ENCODE results near the gene PEX6. TPM values are rescaled to one million over a fixed set of nuclear protein-coding genes. Genes with fewer than 3 reads are reported as not detected.
"Not testable (repeated sequence)": the region's sequence is repeated elsewhere in the genome, so short reads cannot be mapped to it uniquely, and the experiment has no call there.

PEX6 gene
- total RNA-seq, 1 donor from 2014 or later = 13.8 TPM

GRCh38 chr6:42958125-42958524 lies 20.9 kb downstream of the PEX6 start:
- H3K27ac Mint-ChIP-seq (ENCODE audit: unreplicated experiment) = no peak overlapping the region
- no peaks in the 10 kb centered on the region for H3K9me3 Mint-ChIP-seq (ENCODE audit: unreplicated experiment)
- H3K36me3 Mint-ChIP-seq (ENCODE audit: unreplicated experiment) = peaks cover 5% of the 10 kb centered on the region
- H3K4me3 Mint-ChIP-seq (ENCODE audit: unreplicated experiment) = no peak overlapping the region
- H3K27me3 Mint-ChIP-seq (ENCODE audit: unreplicated experiment) = peaks cover 14% of the 10 kb centered on the region
- peaks cover 9% of the 10 kb centered on the region for H3K4me1 Mint-ChIP-seq (ENCODE audit: low read depth, unreplicated experiment)
- TF ChIP-seq CTCF (IDR thresholded peaks at IDR 0.05; ENCODE audit: partially characterized antibody, unreplicated experiment) = no peak
- DNase-seq = no peak

- H3K36me3 Mint-ChIP-seq (ENCODE audit: unreplicated experiment) = not testable (repeated sequence)
These were observed 24.6 kb downstream of the PEX6 start for GRCh38 chr6:42954405-42954804.

DNA sequence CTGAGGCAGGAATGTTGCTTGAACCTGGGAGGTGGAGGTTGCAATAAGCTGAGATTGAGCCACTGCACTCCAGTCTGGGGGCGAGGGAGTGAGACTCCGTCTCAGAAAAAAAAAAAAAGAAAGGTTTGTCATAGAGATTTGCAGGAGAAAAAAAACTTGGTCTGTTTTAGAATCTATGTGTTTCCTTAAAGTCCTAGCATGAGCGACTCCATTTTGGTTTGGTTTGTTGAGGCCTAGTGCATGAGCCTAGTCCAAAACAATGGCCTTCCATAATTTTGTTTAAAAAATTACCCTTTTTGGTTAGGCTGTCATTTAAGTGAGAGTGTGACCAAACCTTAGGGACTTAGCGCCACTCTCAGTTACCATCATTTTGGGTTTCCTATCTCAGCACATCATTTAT lies 26.6 kb downstream of the PEX6 start:
- H3K4me3 Mint-ChIP-seq (ENCODE audit: unreplicated experiment) = no peak overlapping the region
- no peak overlapping the region for H3K27ac Mint-ChIP-seq (ENCODE audit: unreplicated experiment)
- H3K4me1 Mint-ChIP-seq (ENCODE audit: low read depth, unreplicated experiment) = no peaks in the 10 kb centered on the region
- no peaks in the 10 kb centered on the region for H3K27me3 Mint-ChIP-seq (ENCODE audit: unreplicated experiment)
- TF ChIP-seq CTCF (IDR thresholded peaks at IDR 0.05; ENCODE audit: partially characterized antibody, unreplicated experiment) = no peak
- H3K36me3 Mint-ChIP-seq (ENCODE audit: unreplicated experiment) = no peaks in the 10 kb centered on the region
- H3K9me3 Mint-ChIP-seq (ENCODE audit: unreplicated experiment) = no peaks in the 10 kb centered on the region
- no peak for DNase-seq

More at GRCh38 chr6:42954405-42954804, 24.6 kb downstream of the PEX6 start:
- not testable (repeated sequence) for H3K4me1 Mint-ChIP-seq (ENCODE audit: low read depth, unreplicated experiment); DNase-seq; H3K27ac Mint-ChIP-seq (ENCODE audit: unreplicated experiment); H3K4me3 Mint-ChIP-seq (ENCODE audit: unreplicated experiment); H3K27me3 Mint-ChIP-seq (ENCODE audit: unreplicated experiment); H3K9me3 Mint-ChIP-seq (ENCODE audit: unreplicated experiment)

DNA sequence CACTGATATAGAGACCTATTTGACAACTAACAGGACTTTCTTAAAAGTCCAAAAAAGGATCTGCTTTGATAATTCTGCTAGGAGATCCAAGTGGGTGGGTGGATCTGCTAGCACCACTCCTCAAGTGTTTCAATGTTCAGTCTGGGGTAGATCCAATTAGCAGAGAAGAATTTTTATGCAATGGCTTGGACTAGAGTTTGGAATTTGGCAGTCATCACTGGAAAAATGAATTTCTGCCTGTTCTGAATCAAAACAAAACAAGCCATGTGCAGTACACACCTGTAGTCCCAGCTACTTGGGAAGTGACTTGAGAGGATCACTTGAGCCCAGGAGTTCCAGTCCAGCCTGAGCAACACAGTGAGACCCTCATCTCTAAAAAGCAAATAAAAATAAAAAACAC lies 31.0 kb downstream of the PEX6 start:
- H3K9me3 Mint-ChIP-seq (ENCODE audit: unreplicated experiment) = no peaks in the 10 kb centered on the region
- H3K36me3 Mint-ChIP-seq (ENCODE audit: unreplicated experiment) = no peaks in the 10 kb centered on the region
- no peak for TF ChIP-seq CTCF (IDR thresholded peaks at IDR 0.05; ENCODE audit: partially characterized antibody, unreplicated experiment)
- H3K27me3 Mint-ChIP-seq (ENCODE audit: unreplicated experiment) = no peaks in the 10 kb centered on the region
- H3K4me3 Mint-ChIP-seq (ENCODE audit: unreplicated experiment) = no peak overlapping the region
- no peak for DNase-seq
- no peaks in the 10 kb centered on the region for H3K4me1 Mint-ChIP-seq (ENCODE audit: low read depth, unreplicated experiment)
- H3K27ac Mint-ChIP-seq (ENCODE audit: unreplicated experiment) = no peak overlapping the region

- H3K4me1 Mint-ChIP-seq (ENCODE audit: low read depth, unreplicated experiment) = peaks cover 10% of the 10 kb centered on the region
- H3K27ac Mint-ChIP-seq (ENCODE audit: unreplicated experiment) = no peak overlapping the region
- peaks cover 4% of the 10 kb centered on the region for H3K36me3 Mint-ChIP-seq (ENCODE audit: unreplicated experiment)
These were observed 36.5 kb downstream of the PEX6 start for GRCh38 chr6:42942444-42942843.

DNA sequence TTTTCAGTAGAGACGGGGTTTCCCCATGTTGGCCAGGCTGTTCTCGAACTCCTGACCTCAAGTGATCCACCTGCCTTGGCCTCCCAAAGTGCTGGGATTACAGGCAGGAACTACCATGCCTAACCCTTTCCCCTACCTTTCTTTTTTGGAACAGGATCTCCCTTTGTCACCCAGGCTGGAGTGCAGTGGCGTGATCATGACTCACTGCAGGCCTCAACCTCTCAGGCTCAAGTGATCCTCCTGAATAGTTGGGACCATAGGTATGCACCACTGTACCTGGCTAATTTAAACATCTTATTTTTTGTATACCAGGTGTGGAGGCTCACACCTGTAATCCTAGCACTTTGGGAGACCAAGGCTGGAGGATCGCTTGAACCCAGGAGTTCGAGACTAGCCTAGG lies 37.6 kb downstream of the PEX6 start:
- not testable (repeated sequence) for H3K27ac Mint-ChIP-seq (ENCODE audit: unreplicated experiment); H3K9me3 Mint-ChIP-seq (ENCODE audit: unreplicated experiment); H3K4me3 Mint-ChIP-seq (ENCODE audit: unreplicated experiment); H3K36me3 Mint-ChIP-seq (ENCODE audit: unreplicated experiment); DNase-seq; H3K27me3 Mint-ChIP-seq (ENCODE audit: unreplicated experiment)
- peaks cover 10% of the 10 kb centered on the region for H3K4me1 Mint-ChIP-seq (ENCODE audit: low read depth, unreplicated experiment)

More at GRCh38 chr6:42942444-42942843, 36.5 kb downstream of the PEX6 start:
- TF ChIP-seq CTCF (IDR thresholded peaks at IDR 0.05; ENCODE audit: partially characterized antibody, unreplicated experiment) = no peak
- peaks cover 4% of the 10 kb centered on the region for H3K27me3 Mint-ChIP-seq (ENCODE audit: unreplicated experiment)
- no peaks in the 10 kb centered on the region for H3K9me3 Mint-ChIP-seq (ENCODE audit: unreplicated experiment)
- no peak for DNase-seq
- H3K4me3 Mint-ChIP-seq (ENCODE audit: unreplicated experiment) = no peak overlapping the region
